T47D (cell line): ENCODE measurements around the gene PMPCA.

Experiments used
- DNase-seq, 2 experiments: peaks; one replicate each; pipeline versions ENCODE4 v3.0.0 to v3.0.0-alpha.2; 2011 to 2012; ENCODE audit warnings: low read depth in 1 of 2, low spot score in 1 of 2
- JUND ChIP-seq: IDR thresholded peaks from 2 replicates; pipeline ENCODE4 v1.6.1; 2012; ENCODE audit warnings: low read depth
- in situ Hi-C: cut with HindIII; loops from 2 replicates; pipeline ENCODE4 v1.10.0; 2016; ENCODE audit warnings: low sequenced_read_pairs, low pct_unique_long_range_greater_than_20kb

The PMPCA gene

DNA sequence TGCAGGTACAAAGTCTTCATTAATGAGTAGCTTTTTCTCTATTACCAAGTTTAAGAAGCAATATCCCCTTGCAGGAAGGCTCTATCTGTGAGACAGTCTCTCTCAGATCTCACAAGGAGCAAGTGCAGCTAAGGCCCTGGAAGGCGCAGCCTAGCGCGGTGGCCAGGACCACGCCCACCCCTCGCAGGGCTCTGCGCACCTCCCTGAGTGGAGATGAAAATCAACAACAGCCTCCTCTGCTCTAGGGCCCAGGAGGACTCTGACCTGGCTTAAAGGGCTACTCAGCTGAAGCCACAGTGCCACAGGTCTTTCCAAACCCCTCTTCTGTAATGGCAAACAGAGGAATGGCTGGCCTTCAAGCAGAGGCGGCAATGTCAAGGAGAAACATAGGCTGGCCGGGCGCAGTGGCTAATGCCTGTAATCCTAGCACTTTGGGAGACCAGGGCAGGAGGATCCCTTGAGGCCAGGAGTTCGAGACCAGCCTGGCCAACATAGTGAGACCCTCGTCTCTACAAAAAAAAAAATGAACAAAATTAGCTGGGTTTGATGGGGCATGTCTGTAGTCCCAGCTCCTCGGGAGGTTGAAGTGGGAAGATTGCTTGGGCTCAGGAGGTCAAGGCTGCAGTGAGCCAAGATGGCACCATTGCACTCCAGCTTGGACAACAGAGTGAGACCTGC is 60.5 kb downstream of the PMPCA start:
- in situ Hi-C loops, result no loop called here
- no peak for TF ChIP-seq JUND
- DNase-seq, result no peak

DNA sequence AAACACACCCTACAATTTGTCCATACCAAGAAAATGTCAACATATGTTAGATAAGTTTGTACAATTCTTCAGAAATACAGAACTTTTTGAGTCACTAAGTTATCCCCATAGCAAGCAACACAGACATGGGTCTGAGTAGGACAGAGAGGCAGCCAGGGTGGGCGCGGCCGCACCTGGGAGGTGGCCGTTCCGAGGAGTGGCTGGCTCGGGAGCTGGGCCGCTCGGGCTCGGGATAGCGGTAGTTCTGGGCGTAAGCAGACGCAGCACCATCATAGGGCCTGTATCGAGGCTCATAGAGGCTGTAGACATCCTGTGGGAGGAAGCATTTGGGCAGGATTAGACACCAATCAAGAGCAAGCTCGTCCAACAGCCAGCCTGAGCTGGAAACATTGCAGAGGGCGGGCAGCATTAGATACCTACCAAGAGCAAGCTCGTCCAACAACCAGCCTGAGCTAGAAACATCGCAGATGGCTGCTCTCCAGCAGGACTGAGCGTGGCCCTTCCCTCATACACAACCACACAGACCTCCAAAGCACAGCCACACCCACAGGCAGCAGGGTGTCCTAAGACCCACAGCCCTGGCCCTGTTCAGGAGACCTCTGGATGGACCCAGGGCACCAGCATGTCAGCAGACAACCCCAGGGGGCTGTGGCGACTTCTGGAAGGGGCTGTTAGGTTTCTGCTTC is 61.5 kb downstream of the PMPCA start:
- in situ Hi-C loops, result no loop called here
- no peak for TF ChIP-seq JUND
- no peak for DNase-seq

DNA sequence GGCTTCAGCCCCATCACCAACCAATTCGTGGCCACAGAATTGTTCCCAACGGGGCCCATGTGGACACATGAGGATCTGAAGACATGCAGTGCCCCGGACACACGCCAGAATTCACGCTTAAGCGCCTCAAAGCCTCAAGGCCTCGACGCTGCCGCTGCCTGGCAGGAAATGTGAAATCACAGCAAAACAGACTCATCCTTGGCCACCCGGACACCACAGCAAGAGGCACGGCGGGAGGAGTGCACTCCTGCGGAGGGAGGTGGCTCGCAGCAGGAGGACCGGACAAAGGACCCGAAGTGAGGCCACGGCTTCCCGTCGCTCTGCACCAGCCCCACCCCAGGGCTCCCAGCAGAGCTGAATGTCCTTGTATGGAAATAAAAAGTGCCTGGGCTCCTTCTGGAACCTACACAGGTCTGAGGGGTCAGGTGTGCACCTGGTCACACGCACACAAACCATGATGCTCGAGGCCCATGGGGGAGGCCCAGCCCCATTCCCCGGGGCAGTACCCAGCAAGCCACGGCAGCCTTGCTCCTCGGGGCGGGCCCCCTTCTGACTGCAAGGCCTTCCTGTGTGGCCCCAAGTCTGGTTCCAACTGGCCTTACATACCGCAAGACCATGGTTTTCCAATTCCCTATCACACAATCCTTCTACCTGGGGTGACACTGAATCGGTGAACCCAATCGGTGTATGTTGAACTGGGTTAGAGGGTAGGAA is 62.3 kb downstream of the PMPCA start:
- in situ Hi-C loops, result no loop called here
- no peak for TF ChIP-seq JUND
- DNase-seq, result no peak

- no peak for TF ChIP-seq JUND
- in situ Hi-C loops, result no loop called here
Observed at GRCh38 chr9:136473354-136473721, 62.9 kb downstream of the PMPCA start.

More at GRCh38 chr9:136473354-136473721, 62.9 kb downstream of the PMPCA start:
- DNase-seq, result no peak
